ENCODE data around the gene RFC3.
"Not testable (repeated sequence)": the region's sequence is repeated elsewhere in the genome, so short reads cannot be mapped to it uniquely, and the experiment has no call there.

Gene RFC3

GRCh38 chr13:33817901-33818706 lies at the start of gene RFC3:
Gene RFC3, plus strand, starts transcription at chr13:33818149. Its CDS starts 30 bp downstream, at chr13:33818179.
- DNase-seq = peak; percentile 93

DNA sequence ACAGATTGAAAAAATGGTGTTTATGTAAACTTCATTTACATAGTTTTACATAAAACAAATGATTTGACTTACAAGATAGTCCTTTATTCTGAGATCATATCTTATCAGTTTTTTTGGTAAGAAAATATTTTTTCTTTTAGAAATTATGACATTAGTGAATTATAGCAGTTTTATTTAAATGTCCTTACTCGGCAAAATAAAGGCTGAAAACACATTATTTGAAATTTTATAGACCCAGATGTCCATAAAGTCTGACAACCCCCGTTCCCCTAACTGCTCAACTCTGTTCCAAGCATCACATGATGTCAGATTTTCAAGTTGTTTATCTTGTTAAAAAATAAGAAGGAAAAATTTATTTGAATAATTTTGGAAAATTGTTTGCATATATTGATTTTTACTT lies 46.7 kb upstream of the RFC3 start:
- no peak for DNase-seq

DNA sequence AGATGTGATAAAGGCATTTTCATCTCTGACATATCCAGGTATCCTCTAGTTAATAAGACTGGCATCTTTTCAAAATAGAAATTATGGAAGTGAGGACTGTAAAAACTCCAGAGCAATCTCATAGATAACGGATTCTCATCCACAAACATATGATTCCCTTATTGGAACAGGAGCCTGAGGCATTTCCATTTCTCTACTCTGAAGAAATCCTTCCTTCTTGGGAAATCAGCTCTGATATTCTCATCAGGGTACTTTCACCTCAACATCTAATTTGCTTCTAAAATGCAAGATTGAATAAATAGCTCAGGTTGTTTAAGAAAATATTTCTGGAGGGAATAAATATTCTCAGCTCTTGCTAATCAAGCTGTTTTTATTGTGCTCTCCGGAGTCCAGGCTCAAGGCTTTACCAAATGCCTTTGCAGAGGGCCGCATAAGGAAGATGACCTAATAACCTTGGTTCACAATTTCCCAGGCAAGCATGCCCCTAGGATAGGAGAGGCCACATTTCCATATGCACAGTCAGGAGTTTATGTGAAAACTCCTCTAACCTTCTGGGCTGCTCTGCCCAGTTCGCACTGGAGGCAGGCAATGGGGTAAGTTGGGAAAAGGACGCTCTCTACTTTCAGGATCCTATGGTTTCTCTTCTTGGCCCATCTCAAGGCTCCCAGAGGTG lies 44.0 kb upstream of the RFC3 start:
- no peak for DNase-seq

- DNase-seq = no peak
These were observed 42.4 kb upstream of the RFC3 start for GRCh38 chr13:33775339-33776108.

DNA sequence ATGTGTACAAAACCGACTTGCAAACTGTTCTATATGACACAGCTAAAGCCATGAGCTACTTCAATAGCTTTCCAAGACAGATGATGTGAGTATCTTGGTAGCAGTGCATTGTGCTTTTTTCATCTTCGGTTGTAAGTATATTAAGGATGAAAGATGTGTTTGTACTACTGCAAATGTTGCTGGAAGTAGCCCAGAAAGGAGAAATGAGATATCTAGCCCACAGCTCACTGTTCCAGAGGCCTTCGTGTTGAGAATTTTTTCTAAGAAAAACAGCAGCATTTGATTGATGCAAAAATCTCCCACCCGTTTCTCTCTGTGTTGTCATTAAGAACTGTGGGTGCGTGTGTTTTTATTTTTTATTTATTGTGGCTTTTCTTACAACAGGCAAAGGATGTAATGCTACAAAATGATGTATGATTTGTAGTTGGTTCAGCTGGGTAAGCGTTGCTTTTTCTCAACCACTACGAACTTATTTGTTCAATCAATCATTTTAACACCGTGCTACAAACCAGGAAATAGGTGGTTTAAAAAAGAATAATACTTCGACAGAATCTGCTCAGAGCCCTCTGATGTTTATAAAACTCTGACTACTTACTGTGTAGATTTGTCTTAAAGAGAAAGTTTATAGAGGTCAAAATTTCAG lies 41.6 kb upstream of the RFC3 start:
- DNase-seq = no peak

DNA sequence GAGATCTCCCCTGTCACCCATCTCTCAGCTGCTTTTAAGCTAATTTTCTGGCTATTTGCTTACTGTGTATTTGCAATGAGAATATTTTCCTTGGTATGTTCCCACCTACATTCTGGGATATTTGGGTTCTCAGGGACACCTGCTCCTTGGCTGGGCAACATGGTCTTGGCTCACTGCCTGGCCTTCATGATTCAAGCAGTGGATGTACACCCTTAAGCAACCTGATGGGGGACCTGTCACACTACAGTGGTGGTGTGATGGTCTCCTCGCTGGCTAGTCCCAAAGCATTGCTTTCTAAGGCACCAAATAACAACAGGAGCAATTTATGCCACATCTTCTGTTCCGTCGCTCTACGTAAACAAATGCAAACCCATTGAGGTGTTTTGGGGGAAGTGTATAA lies 35.3 kb upstream of the RFC3 start:
- DNase-seq = no peak

- DNase-seq = not testable (repeated sequence)
These were observed 34.7 kb upstream of the RFC3 start for GRCh38 chr13:33783212-33783611.

DNA sequence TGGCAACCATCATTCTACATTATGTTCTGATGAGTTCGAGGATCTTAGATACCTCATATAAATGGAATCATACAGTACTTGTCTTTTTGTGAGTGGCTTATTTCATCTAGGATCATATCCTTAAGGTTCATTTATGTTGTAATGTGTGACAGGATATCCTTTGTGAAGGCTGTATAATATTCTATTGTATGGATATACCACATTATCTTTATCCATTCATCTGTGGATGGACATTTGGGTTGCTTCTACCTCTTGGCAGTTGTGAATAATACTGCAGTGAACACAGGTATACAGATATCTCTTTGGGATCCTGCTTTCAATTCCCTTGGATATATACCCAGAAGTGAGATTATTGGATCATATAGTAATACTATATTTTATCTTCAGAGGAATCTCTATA lies 33.2 kb upstream of the RFC3 start:
- no peak for DNase-seq

DNA sequence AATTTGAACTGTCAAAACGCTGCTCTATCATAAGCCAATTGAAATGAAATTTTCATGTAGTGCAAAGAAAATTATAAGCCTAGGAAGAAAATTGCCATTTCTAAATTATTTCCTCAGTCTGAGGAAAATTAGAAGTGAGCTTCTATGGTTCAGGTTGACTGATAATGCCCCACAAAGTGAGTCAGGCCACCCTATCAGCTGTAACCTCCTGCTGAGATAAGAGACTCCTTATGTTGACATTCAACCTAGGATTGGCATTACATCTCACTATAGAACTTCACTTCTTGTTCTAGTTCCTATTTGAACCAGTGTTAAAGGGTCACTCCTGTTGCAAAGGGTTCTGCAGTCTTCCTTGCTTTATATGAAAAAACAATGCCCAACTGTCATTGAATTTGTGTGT lies 32.6 kb upstream of the RFC3 start:
- DNase-seq = no peak

- DNase-seq = no peak
These were observed 30.8 kb upstream of the RFC3 start for GRCh38 chr13:33787051-33787591.

DNA sequence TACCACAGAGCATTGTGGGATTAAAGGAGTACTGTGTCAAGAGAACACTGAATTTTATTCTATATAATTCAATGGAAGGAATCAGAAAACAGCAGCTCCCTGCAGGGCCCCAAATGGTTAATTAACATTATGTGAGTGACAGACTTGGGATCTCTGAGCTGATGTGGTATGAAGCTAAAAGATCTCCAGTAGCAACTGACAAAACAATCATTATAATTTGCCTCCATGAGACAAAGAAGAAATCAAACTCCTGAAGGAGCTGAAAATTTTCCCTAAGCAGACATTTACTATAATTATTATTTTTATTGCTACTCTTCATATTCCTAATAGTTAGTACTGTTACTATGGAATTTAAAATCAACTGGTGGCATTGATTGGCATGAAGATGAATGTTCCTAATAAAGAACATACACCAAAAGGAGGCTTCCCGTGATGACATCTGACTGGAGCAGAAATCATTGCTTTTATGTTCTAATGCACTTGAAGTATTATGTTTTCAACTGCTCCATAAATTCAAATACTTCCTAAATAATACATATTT lies 28.8 kb upstream of the RFC3 start:
- DNase-seq = no peak

- no peak for DNase-seq
These were observed 28.2 kb upstream of the RFC3 start for GRCh38 chr13:33789739-33790138.

- DNase-seq = no peak
These were observed 24.2 kb upstream of the RFC3 start for GRCh38 chr13:33793726-33794125.

- no peak for DNase-seq
These were observed 23.4 kb upstream of the RFC3 start for GRCh38 chr13:33794576-33794975.

GRCh38 chr13:33796095-33796494 lies 21.9 kb upstream of the RFC3 start:
- no peak for DNase-seq

GRCh38 chr13:33797622-33798021 lies 20.3 kb upstream of the RFC3 start:
- DNase-seq = no peak

GRCh38 chr13:33798023-33798422 lies 19.9 kb upstream of the RFC3 start:
- no peak for DNase-seq

GRCh38 chr13:33799950-33800592 lies 17.9 kb upstream of the RFC3 start:
- no peak for DNase-seq

DNA sequence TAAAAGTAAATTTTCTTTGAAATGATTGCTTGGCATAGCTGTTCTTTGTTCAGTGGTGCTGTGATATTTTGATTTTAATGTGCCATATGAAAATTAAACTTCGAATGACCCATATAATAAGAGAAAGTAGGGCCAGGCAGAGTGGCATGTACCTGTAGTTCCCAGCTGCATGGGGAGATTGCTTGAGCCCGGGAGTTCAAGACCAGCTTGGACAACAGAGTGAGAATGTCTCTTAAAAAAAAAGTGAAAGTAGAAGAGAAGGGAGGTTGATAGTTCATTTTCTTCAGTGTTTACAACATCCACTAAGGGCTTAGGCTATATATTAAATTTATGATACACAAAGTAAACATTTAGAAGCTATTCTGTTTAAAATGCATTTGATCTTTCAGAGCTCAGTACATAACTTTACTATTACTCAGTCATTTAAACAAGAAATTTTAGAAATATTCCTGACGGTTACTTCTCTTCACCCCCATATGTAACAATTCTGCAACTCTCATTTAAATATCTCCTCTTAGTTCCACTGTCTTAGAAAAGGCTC lies 17.2 kb upstream of the RFC3 start:
- no peak for DNase-seq

DNA sequence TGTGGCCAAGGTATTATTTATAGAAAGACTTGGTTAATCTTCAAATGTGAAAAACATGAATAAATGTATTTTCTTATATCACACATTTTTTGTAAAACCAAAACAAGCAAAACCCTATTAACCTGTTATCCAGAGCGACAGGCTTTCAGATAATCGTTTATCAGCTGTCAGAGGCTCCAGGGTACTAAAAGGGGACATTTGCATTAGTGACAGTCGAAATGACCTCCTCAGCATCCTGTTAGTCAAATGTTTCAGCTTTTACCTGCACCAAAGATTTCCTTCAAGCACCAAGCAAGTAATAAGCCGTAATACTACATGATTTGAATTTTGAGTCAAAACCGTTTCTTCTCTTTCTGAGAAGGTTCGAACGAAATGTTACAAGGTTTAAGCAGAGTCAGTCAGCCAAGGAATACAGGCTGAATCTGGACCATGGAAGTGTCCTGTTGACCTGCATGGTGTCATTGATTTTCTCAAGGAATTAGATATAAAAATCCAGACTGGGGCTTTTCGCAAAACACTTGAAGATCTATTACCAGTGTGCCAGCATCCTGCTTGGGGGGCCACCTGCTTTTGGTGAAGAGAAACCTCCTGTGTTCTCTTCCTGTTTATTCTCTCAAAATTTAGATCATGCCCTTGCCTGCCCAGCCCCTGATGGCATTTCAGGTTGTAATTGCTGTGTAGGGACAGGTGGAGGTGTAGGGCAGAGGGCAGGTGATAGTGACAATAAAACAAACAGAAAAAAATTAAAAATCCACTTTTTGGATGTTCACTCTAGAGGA lies 11.3 kb upstream of the RFC3 start:
- DNase-seq = no peak

GRCh38 chr13:33812829-33813228 lies 5.1 kb upstream of the RFC3 start:
- not testable (repeated sequence) for DNase-seq
